ENCODE measurements around the gene VGLL4. TPM values are rescaled to one million over a fixed set of nuclear protein-coding genes. Genes with fewer than 3 reads are reported as not detected.

The VGLL4 gene
- polyA plus RNA-seq, 2 of the 4 experiments (the other 2 are of a cell fraction) = 24.7 to 28.1 TPM

- TF ChIP-seq, protein P1, sequence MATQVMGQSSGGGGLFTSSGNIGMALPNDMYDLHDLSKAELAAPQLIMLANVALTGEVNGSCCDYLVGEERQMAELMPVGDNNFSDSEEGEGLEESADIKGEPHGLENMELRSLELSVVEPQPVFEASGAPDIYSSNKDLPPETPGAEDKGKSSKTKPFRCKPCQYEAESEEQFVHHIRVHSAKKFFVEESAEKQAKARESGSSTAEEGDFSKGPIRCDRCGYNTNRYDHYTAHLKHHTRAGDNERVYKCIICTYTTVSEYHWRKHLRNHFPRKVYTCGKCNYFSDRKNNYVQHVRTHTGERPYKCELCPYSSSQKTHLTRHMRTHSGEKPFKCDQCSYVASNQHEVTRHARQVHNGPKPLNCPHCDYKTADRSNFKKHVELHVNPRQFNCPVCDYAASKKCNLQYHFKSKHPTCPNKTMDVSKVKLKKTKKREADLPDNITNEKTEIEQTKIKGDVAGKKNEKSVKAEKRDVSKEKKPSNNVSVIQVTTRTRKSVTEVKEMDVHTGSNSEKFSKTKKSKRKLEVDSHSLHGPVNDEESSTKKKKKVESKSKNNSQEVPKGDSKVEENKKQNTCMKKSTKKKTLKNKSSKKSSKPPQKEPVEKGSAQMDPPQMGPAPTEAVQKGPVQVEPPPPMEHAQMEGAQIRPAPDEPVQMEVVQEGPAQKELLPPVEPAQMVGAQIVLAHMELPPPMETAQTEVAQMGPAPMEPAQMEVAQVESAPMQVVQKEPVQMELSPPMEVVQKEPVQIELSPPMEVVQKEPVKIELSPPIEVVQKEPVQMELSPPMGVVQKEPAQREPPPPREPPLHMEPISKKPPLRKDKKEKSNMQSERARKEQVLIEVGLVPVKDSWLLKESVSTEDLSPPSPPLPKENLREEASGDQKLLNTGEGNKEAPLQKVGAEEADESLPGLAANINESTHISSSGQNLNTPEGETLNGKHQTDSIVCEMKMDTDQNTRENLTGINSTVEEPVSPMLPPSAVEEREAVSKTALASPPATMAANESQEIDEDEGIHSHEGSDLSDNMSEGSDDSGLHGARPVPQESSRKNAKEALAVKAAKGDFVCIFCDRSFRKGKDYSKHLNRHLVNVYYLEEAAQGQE (IDR thresholded peaks at IDR 0.05) = no peak
- TF ChIP-seq RAD21 (conservative IDR thresholded peaks at IDR 0.05 in 1 of 2, IDR thresholded peaks at IDR 0.05 in 1 of 2) (peak; percentile 75 to 79), SMC3 (IDR thresholded peaks at IDR 0.05) (peak; percentile 62)
Observed at GRCh38 chr3:11651900-11652299, 8.2 kb upstream of the VGLL4 start (continued).

DNA sequence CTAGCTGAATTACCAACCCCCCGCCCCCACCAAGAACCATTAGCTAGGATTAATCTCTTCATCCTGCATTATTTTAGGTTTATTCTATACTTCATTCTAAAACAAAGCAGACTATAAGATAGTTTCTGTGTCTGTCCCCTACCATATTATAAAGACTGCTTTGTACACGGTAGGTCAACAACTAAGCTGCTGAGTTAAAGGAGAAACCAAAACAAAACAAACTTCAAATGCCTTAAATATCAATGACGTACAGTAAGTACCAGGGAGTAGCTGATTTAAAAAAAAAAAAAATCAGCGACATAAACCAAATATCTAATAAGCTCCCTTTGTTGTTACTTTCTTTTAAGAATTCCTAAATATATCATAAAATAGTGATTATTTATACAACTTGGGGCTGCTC lies 7.8 kb upstream of the VGLL4 start:
- no peaks in the 10 kb centered on the region for H3K9me3 ChIP-seq
- no peak overlapping the region for H3K4me2 ChIP-seq
- no peak overlapping the region for H3K4me3 ChIP-seq
- DNase-seq (ENCODE audit: low read depth in 1 of 2, low spot score in 1 of 2) = no peak
- ATAC-seq = no peak
- WGBS (ENCODE audit: missing lambda C conversion rate) = 77% methylated on average over 4 of the region's 4 CpGs
- ChIA-PET CTCF (interaction anchor here (0.6 to 9.0 kb wide), 34 partner anchors 10 to 591 kb away, joined by 3 to 132 read pairs (median 3); partner anchors contain the start of gene TAMM41), POLR2A (interaction anchor here (0.5 to 1.1 kb wide), 3 partner anchors 8 to 273 kb away, joined by 3 read pairs; partner anchors contain the start of gene VGLL4)
- FAIRE-seq = no peak
- H3K4me1 ChIP-seq = no peaks in the 10 kb centered on the region
- no peak overlapping the region for H3K27ac ChIP-seq
- TF ChIP-seq RCOR1 (IDR thresholded peaks at IDR 0.05; ENCODE audit: low read depth, low read length) = no peak
- TF ChIP-seq FOSL2 (IDR thresholded peaks at IDR 0.05) = no peak
- no peak for TF ChIP-seq FOSL2 (CRISPR knock-in tag; IDR thresholded peaks at IDR 0.05)
- TF ChIP-seq, protein P1 (IDR thresholded peaks at IDR 0.05) = no peak
- TF ChIP-seq JUN (IDR thresholded peaks at IDR 0.05) = no peak
- no peak for TF ChIP-seq USF2 (IDR thresholded peaks at IDR 0.05)
- no peak for TF ChIP-seq BCL3 (IDR thresholded peaks at IDR 0.05)
- no peak for TF ChIP-seq CEBPB (IDR thresholded peaks at IDR 0.05)
- TF ChIP-seq GATA3 (IDR thresholded peaks at IDR 0.05; ENCODE audit: borderline replicate concordance) = no peak

GRCh38 chr3:11650391-11650790 lies 6.7 kb upstream of the VGLL4 start:
- FAIRE-seq (no peak), DNase-seq (ENCODE audit: low read depth in 1 of 2, low spot score in 1 of 2) (no peak), ATAC-seq (no peak)
- Histone ChIP-seq H3K27ac (no peak overlapping the region), H3K4me2 (no peak overlapping the region), H3K9me3 (no peaks in the 10 kb centered on the region), H3K4me3 (no peak overlapping the region), H3K4me1 (no peaks in the 10 kb centered on the region)
- POLR2A ChIA-PET = interaction anchor here (0.5 kb wide), 1 partner anchor 289 kb away, joined by 3 read pairs; no protein-coding TSS in a partner anchor
- WGBS (ENCODE audit: missing lambda C conversion rate) = 99% methylated on average over 3 of the region's 3 CpGs
- CTCF ChIA-PET = interaction anchor here (1.1 to 9.0 kb wide), 11 partner anchors 11 to 590 kb away, joined by 3 to 132 read pairs (median 4); no protein-coding TSS in a partner anchor
- TF ChIP-seq BCL3 (IDR thresholded peaks at IDR 0.05) (no peak), TFCP2L1 (CRISPR knock-in tag; IDR thresholded peaks at IDR 0.05) (no peak), CBX8 (IDR thresholded peaks at IDR 0.05) (no peak), ZC3H11A (IDR thresholded peaks at IDR 0.05) (no peak), HOXA7 (CRISPR knock-in tag; IDR thresholded peaks at IDR 0.05) (no peak), USF2 (IDR thresholded peaks at IDR 0.05) (no peak), POLR2AphosphoS2 (conservative IDR thresholded peaks at IDR 0.05; ENCODE audit: low read length) (no peak), PBX3 (IDR thresholded peaks at IDR 0.05) (no peak), TP53 (CRISPR knock-in tag; IDR thresholded peaks at IDR 0.05) (no peak)
- TF ChIP-seq, protein P2, sequence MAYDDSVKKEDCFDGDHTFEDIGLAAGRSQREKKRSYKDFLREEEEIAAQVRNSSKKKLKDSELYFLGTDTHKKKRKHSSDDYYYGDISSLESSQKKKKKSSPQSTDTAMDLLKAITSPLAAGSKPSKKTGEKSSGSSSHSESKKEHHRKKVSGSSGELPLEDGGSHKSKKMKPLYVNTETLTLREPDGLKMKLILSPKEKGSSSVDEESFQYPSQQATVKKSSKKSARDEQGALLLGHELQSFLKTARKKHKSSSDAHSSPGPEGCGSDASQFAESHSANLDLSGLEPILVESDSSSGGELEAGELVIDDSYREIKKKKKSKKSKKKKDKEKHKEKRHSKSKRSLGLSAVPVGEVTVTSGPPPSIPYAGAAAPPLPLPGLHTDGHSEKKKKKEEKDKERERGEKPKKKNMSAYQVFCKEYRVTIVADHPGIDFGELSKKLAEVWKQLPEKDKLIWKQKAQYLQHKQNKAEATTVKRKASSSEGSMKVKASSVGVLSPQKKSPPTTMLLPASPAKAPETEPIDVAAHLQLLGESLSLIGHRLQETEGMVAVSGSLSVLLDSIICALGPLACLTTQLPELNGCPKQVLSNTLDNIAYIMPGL (CRISPR knock-in tag; IDR thresholded peaks at IDR 0.05; ENCODE audit: borderline replicate concordance) = no peak

All from A549 (cell line).